ENCODE measurements around the gene HOXB4. TPM values are rescaled to one million over a fixed set of nuclear protein-coding genes. Genes with fewer than 3 reads are reported as not detected.

Gene HOXB4
- total RNA-seq, 2 experiments from 2014 or later = 7.8 TPM

GRCh38 chr17:48530208-48530886 lies 47.8 kb downstream of the HOXB4 start:
- CTCF ChIA-PET = no interaction called here
- no peak overlapping the region for H3K4me3 Mint-ChIP-seq
- H3K4me1 Mint-ChIP-seq = no peaks in the 10 kb centered on the region
- ATAC-seq (no peak), DNase-seq (no peak)
- no peaks in the 10 kb centered on the region for H3K36me3 Mint-ChIP-seq
- H3K9me3 Mint-ChIP-seq (ENCODE audit: low read depth) = no peaks in the 10 kb centered on the region
- no peak overlapping the region for H3K27ac Mint-ChIP-seq
- peaks cover 28% of the 10 kb centered on the region for H3K27me3 Mint-ChIP-seq

- no peak for ATAC-seq
- Mint-ChIP-seq H3K36me3 (no peaks in the 10 kb centered on the region), H3K27me3 (peaks cover 35% of the 10 kb centered on the region), H3K4me3 (no peak overlapping the region), H3K9me3 (ENCODE audit: low read depth) (no peaks in the 10 kb centered on the region), H3K4me1 (no peaks in the 10 kb centered on the region), H3K27ac (no peak overlapping the region)
- no peak for DNase-seq
- CTCF ChIA-PET = no interaction called here
These were observed 48.5 kb downstream of the HOXB4 start for GRCh38 chr17:48529683-48530009.

- DNase-seq (no peak), ATAC-seq (no peak)
- H3K4me1 Mint-ChIP-seq = no peaks in the 10 kb centered on the region
- CTCF ChIA-PET = interaction anchor here (0.5 kb wide), 1 partner anchor 22 kb away, joined by 3 read pairs; no protein-coding TSS in a partner anchor
- H3K4me3 Mint-ChIP-seq = no peak overlapping the region
- no peaks in the 10 kb centered on the region for H3K36me3 Mint-ChIP-seq
- H3K9me3 Mint-ChIP-seq (ENCODE audit: low read depth) = no peaks in the 10 kb centered on the region
- H3K27ac Mint-ChIP-seq = no peak overlapping the region
- peaks cover 37% of the 10 kb centered on the region for H3K27me3 Mint-ChIP-seq
These were observed 49.0 kb downstream of the HOXB4 start for GRCh38 chr17:48528936-48529682.

- Mint-ChIP-seq H3K4me3 (no peak overlapping the region), H3K4me1 (no peaks in the 10 kb centered on the region), H3K9me3 (ENCODE audit: low read depth) (no peaks in the 10 kb centered on the region), H3K27ac (no peak overlapping the region), H3K36me3 (no peaks in the 10 kb centered on the region), H3K27me3 (peaks cover 45% of the 10 kb centered on the region)
- no peak for DNase-seq
- CTCF ChIA-PET = interaction anchor here (0.5 kb wide), 1 partner anchor 21 kb away, joined by 3 read pairs; no protein-coding TSS in a partner anchor
- no peak for ATAC-seq
These were observed 49.8 kb downstream of the HOXB4 start for GRCh38 chr17:48528153-48528935.

- DNase-seq (no peak), ATAC-seq (no peak)
- Mint-ChIP-seq H3K4me1 (no peaks in the 10 kb centered on the region), H3K27me3 (peaks cover 48% of the 10 kb centered on the region), H3K4me3 (no peak overlapping the region), H3K27ac (no peak overlapping the region), H3K9me3 (ENCODE audit: low read depth) (no peaks in the 10 kb centered on the region), H3K36me3 (no peaks in the 10 kb centered on the region)
- CTCF ChIA-PET = no interaction called here
These were observed 50.6 kb downstream of the HOXB4 start for GRCh38 chr17:48527547-48527932.

- H3K27ac Mint-ChIP-seq = no peak overlapping the region
- DNase-seq (no peak), ATAC-seq (no peak)
- H3K9me3 Mint-ChIP-seq (ENCODE audit: low read depth) = no peaks in the 10 kb centered on the region
- no peaks in the 10 kb centered on the region for H3K4me1 Mint-ChIP-seq
- H3K4me3 Mint-ChIP-seq = no peak overlapping the region
- H3K27me3 Mint-ChIP-seq = peaks cover 45% of the 10 kb centered on the region
- CTCF ChIA-PET = interaction anchor here (1.3 kb wide), 1 partner anchor 61 kb away, joined by 3 read pairs; no protein-coding TSS in a partner anchor
- no peaks in the 10 kb centered on the region for H3K36me3 Mint-ChIP-seq
These were observed 51.3 kb downstream of the HOXB4 start for GRCh38 chr17:48526608-48527546.

Other genes with a start within 250 kb of the HOXB4 start
- gene SKAP1, start 148.1 kb downstream of the HOXB4 start, total RNA-seq = 10 to 100 TPM; 75.5 to 91.4 TPM
- gene HOXB1, start 47.3 kb downstream of the HOXB4 start, total RNA-seq = not detected
- gene HOXB2, start 33.2 kb downstream of the HOXB4 start, total RNA-seq = 10 to 100 TPM; 17.2 to 17.5 TPM
- gene HOXB3, start 11.9 kb upstream of the HOXB4 start, total RNA-seq = 10 to 100 TPM; 11.9 to 12.9 TPM
- gene HOXB5, start 15.4 kb upstream of the HOXB4 start, total RNA-seq = under 1 TPM in 1 of 2 experiments, not detected in 1; 0.16 TPM
- gene HOXB6, start 26.6 kb upstream of the HOXB4 start, total RNA-seq = 1 to 10 TPM in 1 of 2 experiments, under 1 TPM in 1; 0.58 to 1.1 TPM
- 1 to 10 TPM; 1.7 TPM for gene HOXB7, start 32.7 kb upstream of the HOXB4 start, total RNA-seq
- 1 to 10 TPM in 1 of 2 experiments, under 1 TPM in 1; 0.38 to 1.4 TPM for gene HOXB8, start 36.9 kb upstream of the HOXB4 start, total RNA-seq
- gene HOXB9, start 48.0 kb upstream of the HOXB4 start, total RNA-seq = 10 to 100 TPM in 1 of 2 experiments, 1 to 10 TPM in 1; 8.4 to 19.6 TPM
- gene PRAC1, start 144.2 kb upstream of the HOXB4 start, total RNA-seq = not detected
- not detected for gene PRAC2, start 144.8 kb upstream of the HOXB4 start, total RNA-seq
- not detected for gene HOXB13, start 150.4 kb upstream of the HOXB4 start, total RNA-seq
- not detected for gene TTLL6, start 238.9 kb upstream of the HOXB4 start, total RNA-seq